H1 (cell line): ENCODE results near the gene WDR5.

Source experiments
- CHD2 ChIP-seq: IDR thresholded peaks from 2 replicates; pipeline ENCODE4 v1.6.1; 2012; ENCODE audit warnings: low read length, improper control_type of control experiment
- EZH2 ChIP-seq: fragments of 200-600 bp; sonication (generic); IDR thresholded peaks from 2 replicates; pipeline ENCODE4 v1.7.1; 2012; ENCODE audit warnings: low read depth, mild to moderate bottlenecking, moderate library complexity, low read length, inconsistent platforms; ENCODE audit not compliant: severe bottlenecking
- PHF8 ChIP-seq: fragments of 200-600 bp; sonication (generic); conservative IDR thresholded peaks from 2 replicates; pipeline ENCODE4 v1.7.1; 2012; ENCODE audit warnings: low read depth, mild to moderate bottlenecking, inconsistent platforms, low read length, moderate library complexity
- POLR2AphosphoS5 ChIP-seq: IDR thresholded peaks from 2 replicates; pipeline ENCODE4 v1.6.1; 2011; ENCODE audit warnings: low read depth, low read length
- SIRT6 ChIP-seq: IDR thresholded peaks from one replicate; pipeline ENCODE4 v1.7.1; 2012; ENCODE audit warnings: low read length, inconsistent platforms
- SUZ12 ChIP-seq: fragments of 200-600 bp; sonication (generic); IDR thresholded peaks from 2 replicates; pipeline ENCODE4 v1.6.1; 2012; ENCODE audit warnings: mild to moderate bottlenecking, inconsistent platforms, low read length, moderate library complexity, mixed read lengths
- TF ChIP-seq, protein P1 (sequence below): IDR thresholded peaks from 2 replicates; pipeline ENCODE4 v1.6.1; 2011; ENCODE audit warnings: low read depth, mild to moderate bottlenecking, low read length; ENCODE audit not compliant: insufficient read depth
- TF ChIP-seq, protein P2 (sequence below): IDR thresholded peaks from 2 replicates; pipeline ENCODE4 v1.6.1; 2011; ENCODE audit warnings: low read length, improper control_type of control experiment
- TF ChIP-seq, protein P3 (sequence below), 3 experiments: IDR thresholded peaks; 1 replicate in 2 of 3; 2 replicates in 1 of 3; pipeline versions ENCODE4 v1.5.1 to v1.6.1; 2011; ENCODE audit warnings: low read length in 3 of 3, mild to moderate bottlenecking in 3 of 3, inconsistent platforms in 2 of 3, low read depth in 1 of 3, moderate library complexity in 1 of 3; ENCODE audit not compliant: insufficient read depth in 1 of 3; ENCODE audit errors: control extremely low read depth in 1 of 3

DNA sequence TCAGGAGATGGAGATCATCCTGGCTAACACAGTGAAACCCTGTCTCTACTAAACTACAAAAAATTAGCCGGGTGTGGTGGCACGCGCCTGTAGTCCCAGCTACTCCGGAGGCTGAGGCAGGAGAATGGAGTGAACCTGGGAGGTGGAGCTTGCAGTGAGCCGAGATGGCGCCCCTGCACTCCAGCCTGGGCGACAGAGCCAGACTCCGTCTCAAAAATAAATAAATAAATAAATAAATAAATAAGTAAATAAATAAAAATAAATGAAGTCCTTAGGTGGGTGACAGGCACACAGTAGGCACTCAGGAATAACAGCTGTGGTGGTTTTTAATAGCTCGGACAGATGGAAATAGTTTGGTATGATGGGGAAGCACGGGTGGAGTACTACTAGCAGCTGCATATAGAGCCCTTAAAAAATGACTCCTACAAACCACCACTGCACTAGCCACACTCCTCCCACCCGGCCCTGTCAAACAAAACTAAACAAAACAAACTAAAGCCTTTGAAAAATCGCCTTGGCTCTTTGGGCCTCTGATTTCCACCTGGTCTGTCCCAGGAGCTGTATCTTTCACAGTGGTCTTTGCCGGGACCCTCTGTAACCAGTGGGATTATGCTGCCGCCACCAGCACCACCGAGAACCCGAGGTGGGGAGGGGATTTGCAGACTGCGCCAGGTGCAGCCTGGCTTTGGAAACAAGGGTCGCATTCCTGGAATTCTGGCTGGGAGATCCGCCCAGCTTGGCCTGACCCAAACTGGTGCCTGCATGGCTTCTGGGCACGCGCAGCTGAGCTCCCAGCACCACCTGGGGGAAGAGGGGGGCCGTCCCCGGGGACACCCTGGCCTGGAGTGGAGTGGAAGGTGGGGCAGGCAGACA, 5.1 kb upstream of the WDR5 start:
- TF ChIP-seq, protein P1, sequence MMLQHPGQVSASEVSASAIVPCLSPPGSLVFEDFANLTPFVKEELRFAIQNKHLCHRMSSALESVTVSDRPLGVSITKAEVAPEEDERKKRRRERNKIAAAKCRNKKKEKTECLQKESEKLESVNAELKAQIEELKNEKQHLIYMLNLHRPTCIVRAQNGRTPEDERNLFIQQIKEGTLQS: no peak
- TF ChIP-seq SIRT6: no peak
- no peak for TF ChIP-seq CHD2
- TF ChIP-seq, protein P2, sequence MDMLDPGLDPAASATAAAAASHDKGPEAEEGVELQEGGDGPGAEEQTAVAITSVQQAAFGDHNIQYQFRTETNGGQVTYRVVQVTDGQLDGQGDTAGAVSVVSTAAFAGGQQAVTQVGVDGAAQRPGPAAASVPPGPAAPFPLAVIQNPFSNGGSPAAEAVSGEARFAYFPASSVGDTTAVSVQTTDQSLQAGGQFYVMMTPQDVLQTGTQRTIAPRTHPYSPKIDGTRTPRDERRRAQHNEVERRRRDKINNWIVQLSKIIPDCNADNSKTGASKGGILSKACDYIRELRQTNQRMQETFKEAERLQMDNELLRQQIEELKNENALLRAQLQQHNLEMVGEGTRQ: peak; percentile 11; the same call in 1 of the 2 replicates
- TF ChIP-seq SUZ12: no peak
- peak; percentile 51; the same call in 1 of the 2 replicates for TF ChIP-seq POLR2AphosphoS5
- no peak for TF ChIP-seq PHF8
- TF ChIP-seq, protein P3, sequence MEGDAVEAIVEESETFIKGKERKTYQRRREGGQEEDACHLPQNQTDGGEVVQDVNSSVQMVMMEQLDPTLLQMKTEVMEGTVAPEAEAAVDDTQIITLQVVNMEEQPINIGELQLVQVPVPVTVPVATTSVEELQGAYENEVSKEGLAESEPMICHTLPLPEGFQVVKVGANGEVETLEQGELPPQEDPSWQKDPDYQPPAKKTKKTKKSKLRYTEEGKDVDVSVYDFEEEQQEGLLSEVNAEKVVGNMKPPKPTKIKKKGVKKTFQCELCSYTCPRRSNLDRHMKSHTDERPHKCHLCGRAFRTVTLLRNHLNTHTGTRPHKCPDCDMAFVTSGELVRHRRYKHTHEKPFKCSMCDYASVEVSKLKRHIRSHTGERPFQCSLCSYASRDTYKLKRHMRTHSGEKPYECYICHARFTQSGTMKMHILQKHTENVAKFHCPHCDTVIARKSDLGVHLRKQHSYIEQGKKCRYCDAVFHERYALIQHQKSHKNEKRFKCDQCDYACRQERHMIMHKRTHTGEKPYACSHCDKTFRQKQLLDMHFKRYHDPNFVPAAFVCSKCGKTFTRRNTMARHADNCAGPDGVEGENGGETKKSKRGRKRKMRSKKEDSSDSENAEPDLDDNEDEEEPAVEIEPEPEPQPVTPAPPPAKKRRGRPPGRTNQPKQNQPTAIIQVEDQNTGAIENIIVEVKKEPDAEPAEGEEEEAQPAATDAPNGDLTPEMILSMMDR (IDR thresholded peaks at IDR 0.05; ENCODE audit: control extremely low read depth in 1 of 3, insufficient read depth in 1 of 3, low read depth in 1 of 3, low read length in 3 of 3): no peak
- no peak for TF ChIP-seq EZH2
